ENCODE data around the gene KLF5.

- TF ChIP-seq POLR2AphosphoS5 (IDR thresholded peaks at IDR 0.05; ENCODE audit: low read depth, low read length) (no peak), TAF1 (IDR thresholded peaks at IDR 0.05; ENCODE audit: borderline replicate concordance, low read depth, low read length) (no peak)
These were observed 14.2 kb downstream of the KLF5 start for GRCh38 chr13:73073050-73073449.

Measured in GM12892 (cell line).